Measurements from ENCODE around the gene TMEM54. TPM values are rescaled to one million over a fixed set of nuclear protein-coding genes. Genes with fewer than 3 reads are reported as not detected.

The TMEM54 gene
- total and polyA plus RNA-seq, 7 donors = 47.4 to 799 (median 135) TPM

GRCh38 chr1:32937061-32937460 is 35.9 kb upstream of the TMEM54 start:
- peaks cover 0 to 17% (median 12%) of the 10 kb centered on the region in 4 donors for H3K4me1 ChIP-seq
- intact Hi-C loops (cut with DNase I) = no loop called here
- WGBS, 2 donors = 96% methylated on average over 4 of the region's 4 CpGs
- no peaks in the 10 kb centered on the region for H3K9me3 ChIP-seq
- no peak overlapping the region for H3K27ac ChIP-seq
- H3K27me3 ChIP-seq = no peaks in the 10 kb centered on the region
- H3K4me3 ChIP-seq = no peak overlapping the region
- DNase-seq = no peak
- peaks cover 0 to 66% (median 22%) of the 10 kb centered on the region in 4 donors for H3K36me3 ChIP-seq
- TF ChIP-seq CTCF (IDR thresholded peaks at IDR 0.05) = no peak
- no peak for TF ChIP-seq POLR2A (IDR thresholded peaks at IDR 0.05)
- TF ChIP-seq POLR2AphosphoS5 (IDR thresholded peaks at IDR 0.05) = no peak
- TF ChIP-seq EP300 (IDR thresholded peaks at IDR 0.05) = no peak

- Histone ChIP-seq H3K27me3 (no peaks in the 10 kb centered on the region), H3K27ac (peak overlapping the region; percentile 10 to 60 (median 53)), H3K4me1 (peaks cover 0 to 11% (median 4%) of the 10 kb centered on the region in 4 donors), H3K36me3 (peaks cover 0 to 41% (median 11%) of the 10 kb centered on the region in 4 donors), H3K9me3 (no peaks in the 10 kb centered on the region), H3K4me3 (no peak overlapping the region)
- WGBS, 2 donors = 77 to 90% methylated on average over 10 of the region's 10 CpGs
- intact Hi-C loops (cut with DNase I) = loop anchor here (5.0 kb wide), 1 partner anchor 73 kb away; no protein-coding TSS in a partner anchor
- no peak for DNase-seq
- no peak for TF ChIP-seq CTCF (IDR thresholded peaks at IDR 0.05)
- no peak for TF ChIP-seq POLR2A (IDR thresholded peaks at IDR 0.05)
- TF ChIP-seq POLR2AphosphoS5 (IDR thresholded peaks at IDR 0.05) = no peak
- no peak for TF ChIP-seq EP300 (IDR thresholded peaks at IDR 0.05)
Measured at GRCh38 chr1:32934535-32934934, 33.3 kb upstream of the TMEM54 start.

GRCh38 chr1:32933742-32934322 is 32.6 kb upstream of the TMEM54 start:
- no peaks in the 10 kb centered on the region for H3K27me3 ChIP-seq
- DNase-seq = no peak
- H3K36me3 ChIP-seq = peaks cover 0 to 36% (median 11%) of the 10 kb centered on the region in 4 donors
- intact Hi-C loops (cut with DNase I) = loop anchor here (1.0 to 5.0 kb wide), 3 partner anchors 73 to 153 kb away; no protein-coding TSS in a partner anchor
- WGBS, 2 donors = 19 to 56% methylated on average over 3 of the region's 3 CpGs
- TF ChIP-seq POLR2AphosphoS5 (IDR thresholded peaks at IDR 0.05) = peak in 1 of 4 donors; percentile 11
- peak in 1 of 4 experiments; percentile 7 for TF ChIP-seq CTCF (IDR thresholded peaks at IDR 0.05)
- TF ChIP-seq EP300 (IDR thresholded peaks at IDR 0.05) = no peak
- no peak for TF ChIP-seq POLR2A (IDR thresholded peaks at IDR 0.05)
- H3K9me3 ChIP-seq = no peaks in the 10 kb centered on the region
- H3K27ac ChIP-seq = peak overlapping the region; percentile 10 to 60 (median 53)
- peaks cover 0 to 8% (median 3%) of the 10 kb centered on the region in 4 donors for H3K4me1 ChIP-seq
- no peak overlapping the region for H3K4me3 ChIP-seq

GRCh38 chr1:32931760-32932159 is 30.6 kb upstream of the TMEM54 start:
- intact Hi-C loops (cut with DNase I) = loop anchor here (2.0 to 5.0 kb wide), 2 partner anchors 76 to 155 kb away; no protein-coding TSS in a partner anchor

More at GRCh38 chr1:32931760-32932159, 30.6 kb upstream of the TMEM54 start:
- no peak overlapping the region for H3K4me3 ChIP-seq
- H3K9me3 ChIP-seq = no peaks in the 10 kb centered on the region
- DNase-seq = no peak
- peaks cover 0 to 8% (median 3%) of the 10 kb centered on the region in 4 donors for H3K4me1 ChIP-seq
- H3K27me3 ChIP-seq = no peaks in the 10 kb centered on the region
- H3K27ac ChIP-seq = no peak overlapping the region
- TF ChIP-seq CTCF (IDR thresholded peaks at IDR 0.05) (no peak), POLR2A (IDR thresholded peaks at IDR 0.05) (no peak), POLR2AphosphoS5 (IDR thresholded peaks at IDR 0.05) (no peak), EP300 (IDR thresholded peaks at IDR 0.05) (no peak)
- peaks cover 0 to 16% (median 5%) of the 10 kb centered on the region in 4 donors for H3K36me3 ChIP-seq
- 88 to 90% methylated on average over 1 of the region's 1 CpG for WGBS, 2 donors

Data from sigmoid colon (tissue), 7 donors.